ENCODE measurements around the gene TRIP6.
"Not testable (repeated sequence)": the region's sequence is repeated elsewhere in the genome, so short reads cannot be mapped to it uniquely, and the experiment has no call there.

The TRIP6 gene

DNA sequence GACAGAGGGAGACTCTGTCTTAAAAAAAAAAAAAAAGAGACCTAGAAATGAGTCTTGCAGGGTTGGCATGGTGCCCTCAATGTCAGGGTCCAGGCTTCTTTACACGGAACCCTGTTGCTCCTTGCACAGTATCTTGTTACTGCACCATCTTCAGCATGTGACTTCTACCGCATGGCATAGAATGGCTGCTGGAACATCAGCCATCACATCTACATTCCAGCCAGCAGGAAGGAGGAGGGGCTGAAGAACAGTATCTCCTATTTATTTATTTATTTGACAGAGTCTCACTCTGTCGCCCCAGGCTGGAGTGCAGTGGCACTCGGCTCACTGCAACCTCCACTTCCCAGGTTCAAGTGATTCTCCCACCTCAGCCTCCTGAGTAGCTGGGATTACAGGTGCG lies 32.2 kb downstream of the TRIP6 start:
- no peak overlapping the region for H3K9ac ChIP-seq
- peaks cover 0 to 22% (median 8%) of the 10 kb centered on the region in 11 experiments; a peak in 13 of 22 replicates for H4K20me1 ChIP-seq
- H3K27ac ChIP-seq = no peak overlapping the region
- no peak for TF ChIP-seq Cebpa-rat (IDR thresholded peaks at IDR 0.05)
- no peaks in the 10 kb centered on the region for H3K9me3 ChIP-seq (replicated peaks in 1 of 11)
- H3K4me1 ChIP-seq = peaks cover 5 to 31% (median 13%) of the 10 kb centered on the region in 10 experiments; a peak in 16 of 20 replicates
- H3K4me2 ChIP-seq = no peak overlapping the region
- no peak overlapping the region for H3K4me3 ChIP-seq
- peaks cover 30 to 42% (median 40%) of the 10 kb centered on the region in 11 experiments for H3K27me3 ChIP-seq
- no peaks in the 10 kb centered on the region for H3K36me3 ChIP-seq

DNA sequence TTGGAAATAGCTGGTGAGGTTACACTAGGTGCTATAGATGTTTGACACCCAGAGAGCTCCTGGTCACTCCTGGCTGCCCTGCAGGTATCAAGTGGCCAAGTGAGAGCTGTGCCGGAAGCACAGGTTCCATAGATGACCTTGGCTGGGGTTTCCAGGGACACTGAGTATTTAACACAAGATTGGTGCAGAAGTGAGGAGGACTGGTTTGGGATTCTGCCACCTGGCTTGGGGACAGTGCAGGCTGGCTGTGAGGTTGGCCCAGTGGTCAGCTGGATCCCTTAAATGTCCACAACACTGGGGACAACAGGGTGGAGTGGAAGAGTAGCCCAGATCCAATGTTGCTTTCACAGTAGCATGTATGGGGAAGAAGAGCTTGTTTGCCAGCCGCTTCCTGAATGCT lies 33.8 kb downstream of the TRIP6 start:
- no peak for TF ChIP-seq Cebpa-rat (IDR thresholded peaks at IDR 0.05)
- Histone ChIP-seq H3K36me3 (no peaks in the 10 kb centered on the region), H3K4me3 (no peak overlapping the region), H4K20me1 (peaks cover 0 to 9% (median 5%) of the 10 kb centered on the region in 11 experiments; a peak in 7 of 22 replicates), H3K27me3 (peaks cover 15 to 26% (median 24%) of the 10 kb centered on the region in 11 experiments), H3K27ac (no peak overlapping the region), H3K4me2 (no peak overlapping the region), H3K9ac (no peak overlapping the region), H3K4me1 (peaks cover 0 to 17% (median 2%) of the 10 kb centered on the region in 10 experiments; a peak in 7 of 20 replicates), H3K9me3 (replicated peaks in 1 of 11) (no peaks in the 10 kb centered on the region)

- Histone ChIP-seq H3K27me3 (peaks cover 6 to 17% (median 15%) of the 10 kb centered on the region in 11 experiments), H3K9ac (no peak overlapping the region), H3K9me3 (replicated peaks in 1 of 11) (no peaks in the 10 kb centered on the region; a peak in 1 of 22 replicates), H3K4me2 (no peak overlapping the region), H4K20me1 (no peaks in the 10 kb centered on the region; a peak in 1 of 22 replicates), H3K36me3 (no peaks in the 10 kb centered on the region), H3K4me1 (peaks cover 0 to 10% (median 0%) of the 10 kb centered on the region in 10 experiments; a peak in 2 of 20 replicates), H3K4me3 (no peak overlapping the region), H3K27ac (no peak overlapping the region)
- no peak for TF ChIP-seq Cebpa-rat (IDR thresholded peaks at IDR 0.05)
Measured at GRCh38 chr7:100901921-100902332, 34.7 kb downstream of the TRIP6 start.

- no peaks in the 10 kb centered on the region for H3K36me3 ChIP-seq
- no peak overlapping the region for H3K4me3 ChIP-seq
- peaks cover 0 to 1% (median 0%) of the 10 kb centered on the region in 11 experiments; a peak in 1 of 22 replicates for H3K9me3 ChIP-seq (replicated peaks in 1 of 11)
- no peaks in the 10 kb centered on the region for H4K20me1 ChIP-seq
- H3K4me1 ChIP-seq = peaks cover 0 to 10% (median 0%) of the 10 kb centered on the region in 10 experiments; a peak in 2 of 20 replicates
- 0 out of 22 replicates have a peak overlapping the region, but pooled peaks of 1 of the 11 experiments have one; percentile 12 for H3K4me2 ChIP-seq
- H3K27me3 ChIP-seq = peaks cover 0 to 10% (median 8%) of the 10 kb centered on the region in 11 experiments; a peak in 19 of 22 replicates
- no peak overlapping the region for H3K27ac ChIP-seq
- TF ChIP-seq Cebpa-rat (IDR thresholded peaks at IDR 0.05) = no peak
- no peak overlapping the region for H3K9ac ChIP-seq
Measured at GRCh38 chr7:100902638-100903037, 35.5 kb downstream of the TRIP6 start.

GRCh38 chr7:100908512-100908911 lies 41.3 kb downstream of the TRIP6 start:
- peaks cover 0 to 14% (median 8%) of the 10 kb centered on the region in 11 experiments; a peak in 17 of 22 replicates for H3K9me3 ChIP-seq (replicated peaks in 1 of 11)
- no peak overlapping the region for H3K9ac ChIP-seq
- H4K20me1 ChIP-seq = no peaks in the 10 kb centered on the region
- no peaks in the 10 kb centered on the region for H3K36me3 ChIP-seq
- H3K27me3 ChIP-seq = no peaks in the 10 kb centered on the region
- TF ChIP-seq Cebpa-rat (IDR thresholded peaks at IDR 0.05) = no peak
- no peak overlapping the region for H3K27ac ChIP-seq
- no peak overlapping the region for H3K4me2 ChIP-seq
- peaks cover 0 to 21% (median 9%) of the 10 kb centered on the region in 10 experiments; a peak in 12 of 20 replicates for H3K4me1 ChIP-seq
- H3K4me3 ChIP-seq = no peak overlapping the region

DNA sequence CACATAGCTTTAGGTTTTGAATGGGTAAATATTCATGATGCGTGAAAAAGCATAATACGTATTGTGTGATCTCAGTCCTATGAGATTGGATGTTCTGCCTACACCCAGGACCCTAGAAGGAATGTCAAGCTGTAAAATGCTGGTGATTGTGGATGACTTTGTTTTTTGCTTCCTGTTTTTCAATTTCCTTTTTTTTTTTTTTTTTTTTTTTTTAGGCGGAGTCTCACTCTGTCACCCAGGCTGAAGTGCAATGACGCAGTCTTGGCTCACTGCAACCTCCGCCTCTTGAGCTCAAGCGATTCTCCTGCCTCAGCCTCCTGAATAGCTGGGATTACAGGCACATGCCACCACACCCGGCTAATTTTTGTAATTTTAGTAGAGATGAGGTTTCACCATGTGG lies 43.3 kb downstream of the TRIP6 start:
- H3K4me3 ChIP-seq, H3K36me3 ChIP-seq, H3K27me3 ChIP-seq, H4K20me1 ChIP-seq, H3K9ac ChIP-seq: not testable (repeated sequence)
- Histone ChIP-seq H3K4me1 (peaks cover 0 to 29% (median 9%) of the 10 kb centered on the region in 10 experiments; a peak in 12 of 20 replicates), H3K27ac (peak overlapping the region in 1 of 11 experiments; percentile 45; a peak in 3 of 22 replicates), H3K4me2 (peak overlapping the region in 6 of 11 experiments; percentile 8 to 55 (median 42); a peak in 11 of 22 replicates), H3K9me3 (replicated peaks in 1 of 11) (peaks cover 0 to 14% (median 8%) of the 10 kb centered on the region in 11 experiments; a peak in 17 of 22 replicates)

DNA sequence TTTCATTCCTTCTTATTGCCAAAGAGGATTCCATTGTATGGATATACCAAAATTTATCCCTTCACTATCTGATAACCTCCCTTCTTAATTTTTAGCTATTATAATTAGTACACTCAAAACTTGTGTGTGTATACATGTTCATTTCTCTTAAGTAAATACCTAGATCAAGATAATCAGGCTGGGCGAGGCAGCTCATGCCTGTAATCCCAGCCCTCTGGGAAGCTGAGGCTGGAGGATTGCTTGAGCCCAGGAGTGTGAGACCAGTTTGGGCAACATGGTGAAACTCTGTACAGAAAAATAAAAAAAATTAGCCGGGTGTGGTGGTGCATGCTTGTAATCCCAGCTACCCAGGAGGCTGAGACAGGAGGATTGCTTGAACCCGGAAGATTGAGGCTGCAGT lies 44.3 kb downstream of the TRIP6 start:
- Histone ChIP-seq H3K4me1 (peaks cover 0 to 29% (median 9%) of the 10 kb centered on the region in 10 experiments; a peak in 12 of 20 replicates), H3K27ac (no peak overlapping the region), H3K27me3 (no peaks in the 10 kb centered on the region), H3K9me3 (replicated peaks in 1 of 11) (peaks cover 0 to 14% (median 8%) of the 10 kb centered on the region in 11 experiments; a peak in 17 of 22 replicates), H3K36me3 (no peaks in the 10 kb centered on the region), H4K20me1 (no peaks in the 10 kb centered on the region), H3K4me2 (no peak overlapping the region), H3K4me3 (no peak overlapping the region), H3K9ac (no peak overlapping the region)
- TF ChIP-seq Cebpa-rat (IDR thresholded peaks at IDR 0.05) = no peak

DNA sequence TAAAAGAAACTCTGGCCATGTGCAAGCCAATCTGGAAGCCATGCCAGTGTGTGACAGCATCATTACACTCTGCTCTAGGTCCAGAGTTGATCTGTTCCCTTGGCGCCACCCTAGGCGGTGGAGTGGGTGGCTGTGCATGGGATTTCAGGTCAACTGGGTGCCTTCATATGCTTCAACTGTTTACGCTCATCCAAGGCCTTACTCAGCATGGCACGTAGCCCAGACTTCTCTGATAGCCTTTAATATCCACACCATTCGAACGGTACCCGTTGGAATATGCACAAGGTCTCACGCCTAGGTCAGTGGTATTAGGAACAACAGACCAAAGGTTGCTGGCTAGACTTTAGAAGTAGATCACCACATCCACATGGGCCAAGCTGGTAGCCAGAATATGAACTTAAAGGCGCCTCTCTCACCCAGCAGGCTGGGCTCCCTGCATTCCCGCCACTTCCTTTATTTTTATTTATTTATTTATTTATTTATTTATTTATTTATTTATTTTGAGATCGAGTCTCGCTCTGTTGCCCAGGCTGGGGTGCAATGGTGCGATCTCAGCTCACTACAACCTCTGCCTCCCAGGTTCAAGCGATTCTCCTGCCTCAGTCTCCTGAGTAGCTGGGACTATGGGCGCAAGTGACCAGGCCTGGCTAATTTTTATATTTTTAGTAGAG lies 47.2 kb downstream of the TRIP6 start:
- Histone ChIP-seq H3K9ac (no peak overlapping the region), H3K27me3 (no peaks in the 10 kb centered on the region), H3K4me1 (peaks cover 0 to 29% (median 9%) of the 10 kb centered on the region in 10 experiments; a peak in 12 of 20 replicates), H4K20me1 (no peaks in the 10 kb centered on the region), H3K9me3 (replicated peaks in 1 of 11) (no peaks in the 10 kb centered on the region), H3K36me3 (no peaks in the 10 kb centered on the region), H3K4me2 (peak overlapping the region in 1 of 11 experiments; percentile 37; a peak in 3 of 22 replicates), H3K4me3 (no peak overlapping the region), H3K27ac (peak overlapping the region in 1 of 11 experiments; percentile 44; a peak in 2 of 22 replicates)
- TF ChIP-seq Cebpa-rat (IDR thresholded peaks at IDR 0.05) = no peak

DNA sequence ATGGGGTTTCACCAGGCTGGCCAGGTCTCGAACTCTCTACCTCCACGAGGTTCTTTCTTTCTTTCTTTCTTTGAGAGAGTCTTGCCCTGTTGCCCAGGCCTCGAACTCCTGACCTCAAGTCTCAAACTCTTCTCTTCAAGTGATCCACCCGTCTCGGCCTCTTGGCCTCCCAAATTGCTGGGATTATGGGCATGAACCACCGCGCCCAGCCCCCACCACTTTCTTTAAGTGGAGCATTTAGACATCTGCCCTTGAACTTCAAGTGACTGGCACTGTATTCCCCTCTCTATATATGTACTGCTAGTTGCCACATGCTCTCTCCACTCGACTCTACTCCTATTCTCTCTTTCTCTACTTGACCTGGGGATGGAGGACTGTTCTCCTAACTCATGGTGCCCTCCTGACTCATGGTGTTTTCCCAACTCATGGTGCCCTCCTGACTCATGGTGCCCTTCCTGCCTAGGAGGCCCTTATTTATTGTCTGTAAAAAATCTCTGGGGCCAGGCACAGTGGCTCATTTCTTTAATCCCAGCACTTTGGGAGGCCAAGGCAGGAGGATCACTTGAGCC lies 47.8 kb downstream of the TRIP6 start:
- H3K27me3 ChIP-seq = no peaks in the 10 kb centered on the region
- no peak for TF ChIP-seq Cebpa-rat (IDR thresholded peaks at IDR 0.05)
- peaks cover 0 to 27% (median 8%) of the 10 kb centered on the region in 10 experiments; a peak in 12 of 20 replicates for H3K4me1 ChIP-seq
- H3K4me3 ChIP-seq = no peak overlapping the region
- H3K9me3 ChIP-seq (replicated peaks in 1 of 11) = no peaks in the 10 kb centered on the region
- peak overlapping the region in 4 of 11 experiments; percentile 4 to 56 (median 25); a peak in 6 of 22 replicates for H3K4me2 ChIP-seq
- H4K20me1 ChIP-seq = no peaks in the 10 kb centered on the region
- H3K9ac ChIP-seq = no peak overlapping the region
- H3K27ac ChIP-seq = peak overlapping the region in 1 of 11 experiments; percentile 44; a peak in 2 of 22 replicates
- H3K36me3 ChIP-seq = no peaks in the 10 kb centered on the region

GRCh38 chr7:100919335-100919734 lies 52.1 kb downstream of the TRIP6 start:
- H3K27ac ChIP-seq; H3K4me3 ChIP-seq; H3K4me2 ChIP-seq; H3K9me3 ChIP-seq (replicated peaks in 1 of 11); H4K20me1 ChIP-seq; H3K4me1 ChIP-seq; H3K9ac ChIP-seq; H3K27me3 ChIP-seq; H3K36me3 ChIP-seq: not testable (repeated sequence)

- not testable (repeated sequence) for H3K27me3 ChIP-seq; H3K9me3 ChIP-seq (replicated peaks in 1 of 11); H3K36me3 ChIP-seq; H3K4me1 ChIP-seq; H3K27ac ChIP-seq; H4K20me1 ChIP-seq; H3K4me2 ChIP-seq; H3K4me3 ChIP-seq; H3K9ac ChIP-seq
Measured at GRCh38 chr7:100919779-100920437, 52.7 kb downstream of the TRIP6 start.

All from BLaER1 treated with 17β-estradiol and CSF1 and Interleukin-3, amounts not matched to agents 10 nM and 100 nM (cell line).